ENCODE measurements around the gene MRRF. TPM values are rescaled to one million over a fixed set of nuclear protein-coding genes. Genes with fewer than 3 reads are reported as not detected.

The MRRF gene
- total RNA-seq, 3 donors from 2014 or later (not counting 1 experiment from before 2014, with no cell fraction given): 17.7 to 29.9 (median 21.3) TPM

DNA sequence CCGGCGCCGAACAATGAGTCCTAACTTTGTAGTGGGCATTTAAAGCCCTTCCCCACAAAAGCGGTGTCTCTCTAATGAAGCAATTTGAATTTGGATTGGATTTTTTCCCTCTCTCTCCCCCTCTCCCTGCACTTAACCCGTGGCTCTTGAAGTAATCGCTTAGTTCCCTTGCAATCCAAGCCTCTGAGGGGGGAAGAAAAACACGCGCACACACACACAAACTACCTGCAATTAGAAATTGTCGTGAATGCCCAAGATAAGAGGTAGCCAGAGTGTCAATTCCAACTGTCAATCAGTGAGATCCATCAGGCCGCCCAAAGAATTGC lies 37.1 kb upstream of the MRRF start:
- Histone ChIP-seq H3K27ac (ENCODE audit: low read length) (no peak overlapping the region), H3K4me1 (ENCODE audit: control insufficient read depth, insufficient read depth, low read length) (peaks cover 3% of the 10 kb centered on the region), H3K27me3 (ENCODE audit: control insufficient read depth, insufficient read depth, low read length) (peaks cover 21% of the 10 kb centered on the region), H3K9me3 (ENCODE audit: control insufficient read depth, insufficient read depth, low read length) (no peaks in the 10 kb centered on the region), H3K36me3 (ENCODE audit: control insufficient read depth, insufficient read depth, low read length) (no peaks in the 10 kb centered on the region), H3K4me3 (ENCODE audit: low read length) (no peak overlapping the region)
- Mint-ChIP-seq H3K4me3 (no peak overlapping the region), H3K36me3 (no peaks in the 10 kb centered on the region), H3K27ac (no peak overlapping the region), H3K27me3 (ENCODE audit: low read depth in 2 of 2) (peaks cover 30 to 40% of the 10 kb centered on the region in 2 donors), H3K9me3 (no peaks in the 10 kb centered on the region), H3K4me1 (peaks cover 0 to 6% of the 10 kb centered on the region in 2 donors)
- 86% methylated on average over 6 of the region's 10 CpGs for WGBS (ENCODE audit: insufficient coverage)
- DNase-seq (no peak), ATAC-seq (no peak)
- intact Hi-C loops (cut with micrococcal nuclease): no loop called here
- TF ChIP-seq, protein P1, sequence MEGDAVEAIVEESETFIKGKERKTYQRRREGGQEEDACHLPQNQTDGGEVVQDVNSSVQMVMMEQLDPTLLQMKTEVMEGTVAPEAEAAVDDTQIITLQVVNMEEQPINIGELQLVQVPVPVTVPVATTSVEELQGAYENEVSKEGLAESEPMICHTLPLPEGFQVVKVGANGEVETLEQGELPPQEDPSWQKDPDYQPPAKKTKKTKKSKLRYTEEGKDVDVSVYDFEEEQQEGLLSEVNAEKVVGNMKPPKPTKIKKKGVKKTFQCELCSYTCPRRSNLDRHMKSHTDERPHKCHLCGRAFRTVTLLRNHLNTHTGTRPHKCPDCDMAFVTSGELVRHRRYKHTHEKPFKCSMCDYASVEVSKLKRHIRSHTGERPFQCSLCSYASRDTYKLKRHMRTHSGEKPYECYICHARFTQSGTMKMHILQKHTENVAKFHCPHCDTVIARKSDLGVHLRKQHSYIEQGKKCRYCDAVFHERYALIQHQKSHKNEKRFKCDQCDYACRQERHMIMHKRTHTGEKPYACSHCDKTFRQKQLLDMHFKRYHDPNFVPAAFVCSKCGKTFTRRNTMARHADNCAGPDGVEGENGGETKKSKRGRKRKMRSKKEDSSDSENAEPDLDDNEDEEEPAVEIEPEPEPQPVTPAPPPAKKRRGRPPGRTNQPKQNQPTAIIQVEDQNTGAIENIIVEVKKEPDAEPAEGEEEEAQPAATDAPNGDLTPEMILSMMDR (IDR thresholded peaks at IDR 0.05): no peak

DNA sequence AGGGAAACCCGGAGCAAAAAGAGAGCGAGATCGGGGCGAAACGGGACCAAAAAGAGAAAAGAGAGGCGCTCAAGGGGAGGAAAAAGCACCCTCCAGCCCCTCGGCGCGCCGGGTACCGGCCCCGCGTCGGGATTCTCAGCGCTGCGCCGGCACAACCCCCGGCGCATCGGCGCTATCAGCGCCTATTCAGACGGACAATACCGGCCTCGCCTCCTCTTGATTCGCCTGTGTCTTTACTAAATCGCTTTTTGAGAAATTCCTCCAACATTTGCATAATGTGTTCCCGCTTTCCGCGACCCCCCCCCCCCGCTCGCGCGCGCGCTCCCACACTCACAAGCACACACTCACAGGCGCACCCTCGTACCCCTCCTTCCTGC lies 36.5 kb upstream of the MRRF start:
- DNase-seq (no peak), ATAC-seq (no peak)
- Mint-ChIP-seq H3K36me3 (no peaks in the 10 kb centered on the region), H3K27ac (no peak overlapping the region), H3K9me3 (no peaks in the 10 kb centered on the region), H3K4me3 (no peak overlapping the region), H3K27me3 (ENCODE audit: low read depth in 2 of 2) (peaks cover 26 to 34% of the 10 kb centered on the region in 2 donors), H3K4me1 (peaks cover 0 to 6% of the 10 kb centered on the region in 2 donors)
- intact Hi-C loops (cut with micrococcal nuclease): no loop called here
- peaks cover 3% of the 10 kb centered on the region for H3K4me1 ChIP-seq (ENCODE audit: control insufficient read depth, insufficient read depth, low read length)
- H3K36me3 ChIP-seq (ENCODE audit: control insufficient read depth, insufficient read depth, low read length): no peaks in the 10 kb centered on the region
- H3K27me3 ChIP-seq (ENCODE audit: control insufficient read depth, insufficient read depth, low read length): peaks cover 17% of the 10 kb centered on the region
- no peak overlapping the region for H3K27ac ChIP-seq (ENCODE audit: low read length)
- 1% methylated on average over 33 of the region's 38 CpGs for WGBS (ENCODE audit: insufficient coverage)
- H3K4me3 ChIP-seq (ENCODE audit: low read length): no peak overlapping the region
- no peaks in the 10 kb centered on the region for H3K9me3 ChIP-seq (ENCODE audit: control insufficient read depth, insufficient read depth, low read length)
- TF ChIP-seq, protein P1 (IDR thresholded peaks at IDR 0.05): no peak

DNA sequence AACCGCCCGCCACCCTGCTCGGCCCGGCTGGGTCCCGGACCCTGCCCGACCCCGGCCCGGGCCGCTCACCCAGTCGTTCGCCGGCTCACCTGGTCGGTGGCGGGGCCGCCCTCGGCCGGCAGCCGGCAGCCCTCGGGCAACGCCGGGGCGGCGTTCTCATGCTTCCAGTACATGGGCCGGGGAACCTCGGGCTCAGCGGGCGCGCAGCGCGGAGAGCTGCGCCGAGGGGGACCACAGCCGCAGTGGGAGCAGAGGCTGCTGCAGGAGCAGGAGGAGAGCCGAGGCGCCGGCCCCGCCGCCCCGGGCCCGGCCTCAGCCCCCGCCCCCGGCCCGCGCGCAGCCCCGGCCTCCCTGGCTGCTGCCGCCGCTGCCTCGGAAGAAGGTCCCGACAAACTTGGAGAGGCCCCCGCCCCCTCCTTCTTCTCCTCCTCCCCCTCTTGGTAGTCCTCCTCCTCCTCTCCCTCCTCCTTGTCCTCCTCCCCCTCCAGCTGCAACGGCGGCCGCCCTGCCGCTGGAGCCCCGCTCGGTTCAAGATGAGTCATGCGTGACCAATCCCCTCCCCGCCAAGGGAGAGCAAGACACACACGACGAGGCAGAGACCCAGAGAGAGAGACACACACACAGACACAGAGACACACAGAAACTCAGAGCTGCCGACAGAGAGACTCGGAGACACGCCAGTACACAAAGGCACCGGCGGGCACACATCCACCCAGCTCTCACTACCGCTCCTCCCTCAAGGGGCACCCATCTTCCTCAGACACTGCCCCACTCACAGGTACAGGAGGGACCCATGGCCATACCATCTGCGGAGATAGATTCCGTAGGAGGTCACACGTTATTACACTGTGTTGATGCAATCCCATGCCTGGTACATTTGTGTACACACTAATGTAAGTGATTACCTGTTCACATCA lies 35.9 kb upstream of the MRRF start, which contains the start of gene LHX6:
TSS of gene LHX6 (minus strand) at position 390 of the 917 bp plus-strand sequence. CDS start at position 173, 217 bp downstream.
- Mint-ChIP-seq H3K4me1 (peaks cover 0 to 6% of the 10 kb centered on the region in 2 donors), H3K27me3 (ENCODE audit: low read depth in 2 of 2) (peaks cover 22 to 28% of the 10 kb centered on the region in 2 donors), H3K36me3 (no peaks in the 10 kb centered on the region), H3K9me3 (no peaks in the 10 kb centered on the region), H3K4me3 (no peak within 1 kb of the TSS), H3K27ac (no peak within 1 kb of the TSS)
- H3K36me3 ChIP-seq (ENCODE audit: control insufficient read depth, insufficient read depth, low read length): no peaks in the 10 kb centered on the region
- ATAC-seq (peak in 1 of 3 donors; percentile 8), DNase-seq (no peak)
- peaks cover 15% of the 10 kb centered on the region for H3K27me3 ChIP-seq (ENCODE audit: control insufficient read depth, insufficient read depth, low read length)
- no peak within 1 kb of the TSS for H3K4me3 ChIP-seq (ENCODE audit: low read length)
- TF ChIP-seq, protein P1 (IDR thresholded peaks at IDR 0.05): no peak
- H3K9me3 ChIP-seq (ENCODE audit: control insufficient read depth, insufficient read depth, low read length): no peaks in the 10 kb centered on the region
- intact Hi-C loops (cut with micrococcal nuclease): no loop called here
- H3K4me1 ChIP-seq (ENCODE audit: control insufficient read depth, insufficient read depth, low read length): peaks cover 3% of the 10 kb centered on the region
- WGBS (ENCODE audit: insufficient coverage): 14% methylated on average over 70 of the region's 70 CpGs
- H3K27ac ChIP-seq (ENCODE audit: low read length): no peak within 1 kb of the TSS

Measured in natural killer cell (primary cell).